Myocyte (in vitro differentiated cells): ENCODE data around the gene PSME2. TPM values are rescaled to one million over a fixed set of nuclear protein-coding genes. Genes with fewer than 3 reads are reported as not detected.
A peak's percentile ranks its signal among the peaks of the same experiment; 100 is the strongest.
"Not testable (repeated sequence)": the region's sequence is repeated elsewhere in the genome, so short reads cannot be mapped to it uniquely, and the experiment has no call there.

ENCODE experiments used
- DNase-seq: peaks from one replicate; pipeline ENCODE4 v3.0.0-alpha.2; 2012; ENCODE audit warnings: low read depth
- total RNA-seq: library from RNA; depleted of rRNA; stranded (reverse); fragments of >200 nt; gene quantifications from 2 replicates; pipeline ENCODE4 v1.2.3, GENCODE V29; 2014

PSME2 gene
- total RNA-seq, 1 donor from 2014 or later = 129 TPM

GRCh38 chr14:24115422-24116127, 30.8 kb downstream of the PSME2 start:
- no peak for DNase-seq

GRCh38 chr14:24114532-24115421, 31.6 kb downstream of the PSME2 start, which contains the start of the genes DCAF11 and NRL:
Gene DCAF11 (plus strand): TSS chr14:24114777. CDS start chr14:24115595, 818 bp downstream.
Gene NRL (minus strand): TSS chr14:24114949. CDS start chr14:24082848, 32,101 bp downstream.
- DNase-seq = peak; percentile 100

- DNase-seq = peak; percentile 94
Observed at GRCh38 chr14:24113801-24114531, 32.4 kb downstream of the PSME2 start.

- DNase-seq = no peak
Observed at GRCh38 chr14:24113379-24113800, 33.0 kb downstream of the PSME2 start.

GRCh38 chr14:24110523-24110922, 35.9 kb downstream of the PSME2 start:
- no peak for DNase-seq

GRCh38 chr14:24110060-24110459, 36.4 kb downstream of the PSME2 start:
- no peak for DNase-seq

- no peak for DNase-seq
Observed at GRCh38 chr14:24108336-24108874, 38.0 kb downstream of the PSME2 start.

GRCh38 chr14:24106672-24107271, 39.6 kb downstream of the PSME2 start:
- DNase-seq = no peak

GRCh38 chr14:24105609-24106239, 40.7 kb downstream of the PSME2 start:
- DNase-seq = not testable (repeated sequence)

- DNase-seq = no peak
Observed at GRCh38 chr14:24103451-24103850, 43.0 kb downstream of the PSME2 start.

- no peak for DNase-seq
Observed at GRCh38 chr14:24102357-24103048, 43.9 kb downstream of the PSME2 start.

- no peak for DNase-seq
Observed at GRCh38 chr14:24100982-24101494, 45.4 kb downstream of the PSME2 start.

GRCh38 chr14:24100197-24100981, 46.0 kb downstream of the PSME2 start:
- DNase-seq = no peak

- DNase-seq = peak; percentile 5
Observed at GRCh38 chr14:24098927-24099813, 47.2 kb downstream of the PSME2 start.

- no peak for DNase-seq
Observed at GRCh38 chr14:24098229-24098926, 48.0 kb downstream of the PSME2 start.

GRCh38 chr14:24096545-24097181, 49.7 kb downstream of the PSME2 start:
- no peak for DNase-seq
